ENCODE measurements around the gene SH3BP4. TPM values are rescaled to one million over a fixed set of nuclear protein-coding genes. Genes with fewer than 3 reads are reported as not detected.

Gene SH3BP4
- total and polyA plus RNA-seq, 10 of the 15 experiments (the other 5 are each of a cell fraction or from before 2014, with no cell fraction given) = 0.03 to 0.36 TPM; not detected in 8

GRCh38 chr2:235102896-235103295 lies 151.1 kb downstream of the SH3BP4 start:
- H4K20me1 ChIP-seq (ENCODE audit: control insufficient read depth, insufficient read depth) = no peaks in the 10 kb centered on the region
- in situ Hi-C loops (cut with MboI) (no loop called here), intact Hi-C loops (cut with micrococcal nuclease; ENCODE audit: unreplicated experiment) (no loop called here)
- H3K9ac ChIP-seq (ENCODE audit: control insufficient read depth, insufficient read depth, low read length) = no peak overlapping the region
- H3K4me1 ChIP-seq (ENCODE audit: control insufficient read depth, insufficient read depth, low read length) = no peaks in the 10 kb centered on the region
- 28% methylated on average over 9 of the region's 9 CpGs for WGBS (ENCODE audit: insufficient coverage, insufficient replicate concordance, low lambda C conversion rate, missing lambda C conversion rate)
- CTCF ChIA-PET = no interaction called here
- H3K27me3 ChIP-seq (replicated peaks in 1 of 2; ENCODE audit: control insufficient read depth in 2 of 2, insufficient read depth in 2 of 2, low read length in 1 of 2) = no peaks in the 10 kb centered on the region; a peak in 2 of 4 replicates
- TF ChIP-seq NFYB (IDR thresholded peaks at IDR 0.05; ENCODE audit: insufficient read depth, low read depth, low read length) (no peak), EED (IDR thresholded peaks at IDR 0.05; ENCODE audit: low read depth) (no peak), DPF2 (IDR thresholded peaks at IDR 0.05) (no peak), SREBF2 (IDR thresholded peaks at IDR 0.05; ENCODE audit: low read length) (no peak), IRF5 (IDR thresholded peaks at IDR 0.05; ENCODE audit: borderline replicate concordance) (no peak), RFX5 (IDR thresholded peaks at IDR 0.05; ENCODE audit: low read depth, low read length) (no peak), SKIL (IDR thresholded peaks at IDR 0.05; ENCODE audit: low read depth, poor library complexity, severe bottlenecking) (no peak), MYB (IDR thresholded peaks at IDR 0.05; ENCODE audit: borderline replicate concordance, low read depth, low read length) (no peak), CBX3 (IDR thresholded peaks at IDR 0.05; ENCODE audit: borderline replicate concordance, low read depth) (no peak)
- no peaks in the 10 kb centered on the region for H3K36me3 ChIP-seq (ENCODE audit: control insufficient read depth in 2 of 2, insufficient read depth in 2 of 2, low read length in 1 of 2)
- no peaks in the 10 kb centered on the region for H3K9me3 ChIP-seq (replicated peaks; ENCODE audit: control insufficient read depth, insufficient read depth, low read length)
- DNase-seq (ENCODE audit: low read depth, low spot score) (no peak), FAIRE-seq (no peak), ATAC-seq (no peak)
- RAD21 ChIA-PET (ENCODE audit: unreplicated experiment) = no interaction called here
- no peak overlapping the region for H2AFZ ChIP-seq (ENCODE audit: control insufficient read depth, low read depth, low read length)
- no peak overlapping the region for H3K4me2 ChIP-seq (ENCODE audit: control insufficient read depth, insufficient read depth)
- H3K27ac ChIP-seq (ENCODE audit: control insufficient read depth, insufficient read depth) = no peak overlapping the region
- POLR2A ChIA-PET = no interaction called here
- no peaks in the 10 kb centered on the region for H3K79me2 ChIP-seq (ENCODE audit: control insufficient read depth, insufficient read depth, low read length)
- H3K4me3 ChIP-seq = no peak overlapping the region
- SMC1A ChIA-PET (ENCODE audit: uncharacterized antibody, unreplicated experiment) = no interaction called here
- BruUV-seq (replicated peaks) = no TSS peak

Data from GM12878 (cell line).